Spleen (tissue), 13 donors: ENCODE results near the gene ACOT12. TPM values are rescaled to one million over a fixed set of nuclear protein-coding genes. Genes with fewer than 3 reads are reported as not detected.

Source experiments
- DNase-seq: peaks from one replicate; pipeline ENCODE4 v3.0.0-alpha.2; 2020
- H3K27ac ChIP-seq, 8 donors: fragments of 200-600 bp; sonication (generic) in 7 of 8; 1 replicate in 4 of 8; 2 replicates in 4 of 8; pipeline versions ENCODE4 v1.5.0 to v1.8.0; 2016 to 2021; ENCODE audit warnings: inconsistent platforms in 4 of 8, mild to moderate bottlenecking in 4 of 8, moderate library complexity in 1 of 8
- H3K27me3 ChIP-seq, 7 donors: fragments of 200-600 bp; sonication (generic) in 6 of 7; replicated peaks in 1 of 7; 1 replicate in 4 of 7; 2 replicates in 3 of 7; pipeline versions ENCODE4 v1.5.0 to v1.8.0; 2016 to 2021; ENCODE audit warnings: inconsistent platforms in 3 of 7, mild to moderate bottlenecking in 1 of 7
- H3K36me3 ChIP-seq, 6 donors: fragments of 200-600 bp; sonication (generic) in 5 of 6; 1 replicate in 4 of 6; 2 replicates in 2 of 6; pipeline versions ENCODE4 v1.5.0 to v1.8.0; 2016 to 2021; ENCODE audit warnings: inconsistent platforms in 2 of 6
- H3K4me1 ChIP-seq, 6 donors: fragments of 200-600 bp; sonication (generic) in 5 of 6; 1 replicate in 3 of 6; 2 replicates in 3 of 6; pipeline versions ENCODE4 v1.5.0 to v1.8.0; 2016 to 2021; ENCODE audit warnings: inconsistent platforms in 3 of 6
- H3K4me3 ChIP-seq, 8 donors: fragments of 200-600 bp; sonication (generic) in 7 of 8; 1 replicate in 4 of 8; 2 replicates in 4 of 8; pipeline versions ENCODE4 v1.5.0 to v1.8.0; 2016 to 2021; ENCODE audit warnings: inconsistent platforms in 4 of 8, mild to moderate bottlenecking in 4 of 8, moderate library complexity in 2 of 8
- H3K9me3 ChIP-seq, 8 donors: fragments of 200-600 bp; sonication (generic) in 7 of 8; 1 replicate in 4 of 8; 2 replicates in 4 of 8; pipeline versions ENCODE4 v1.5.0 to v1.8.0; 2016 to 2021; ENCODE audit warnings: inconsistent platforms in 4 of 8
- CTCF ChIP-seq, 11 experiments: fragments of 200-600 bp in 7 of 11; fragments of 450-650 bp in 4 of 11; sonication (generic) in 4 of 11; IDR thresholded peaks in 8 of 11; conservative IDR thresholded peaks in 3 of 11; 1 replicate in 7 of 11; 2 replicates in 4 of 11; pipeline versions ENCODE4 v1.4.0 to v1.8.0; 2016 to 2021; ENCODE audit warnings: antibody characterized with exemption in 11 of 11, inconsistent platforms in 4 of 11, mild to moderate bottlenecking in 1 of 11
- POLR2A ChIP-seq, 3 donors: fragments of 450-650 bp; IDR thresholded peaks; one replicate each; pipeline ENCODE4 v1.5.1; 2017; ENCODE audit warnings: antibody characterized with exemption in 3 of 3, mild to moderate bottlenecking in 1 of 3
- POLR2AphosphoS5 ChIP-seq, 3 donors: sonication (generic); formaldehyde crosslinking; IDR thresholded peaks; one replicate each; pipeline ENCODE4 v1.5.1; 2017; ENCODE audit warnings: antibody characterized with exemption in 3 of 3
- WGBS, 5 donors: extraction: QIAGEN DNeasy Blood & Tissue Kit in 3 of 5; methylation state at CpG; one replicate each; pipeline versions ENCODE4 v1.1.5 to v1.1.7; 2013 to 2018; 5-methylcytosine and 5-hydroxymethylcytosine counted together
- intact Hi-C: fragments of 100-400 bp; cut with DNase I; formaldehyde crosslinking; loops from one replicate; pipeline ENCODE4 v1.15.0; 2023; ENCODE audit warnings: low total_unique reads
- long read RNA-seq, 2 donors: transcript quantifications; one replicate each; lab custom pipeline, GENCODE V29; 2026
- polyA plus RNA-seq, 3 donors: library from polyadenylated mRNA; stranded (reverse); fragments of 200-250 nt; gene quantifications; one replicate each; pipeline ENCODE4 v1.2.1, GENCODE V29; 2013
- total RNA-seq, 7 donors: library from RNA; depleted of rRNA in 3 of 7; stranded (reverse); fragments of >200 nt in 3 of 7; fragmentation: NEBNext Ultra II Directional in 4 of 7; extraction: Animal tissue kit (Norgen Biotek cat#: 25700) in 4 of 7; gene quantifications; one replicate each; pipeline versions ENCODE4 v1.1.0 to v1.2.1, GENCODE V29; 2016 to 2021
- donor health status: healthy with polysubstance abuse.
- donor health status: DM: no; HTN: no; CAD: no; lungs with moderate emphysema.
- donor health status: DM: no; HTN: no; CAD: no.
- donor health status: Bipolar disorder and iron deficiency.
- donor health status: healthy.
- donor health status: DM: no; HTN: no; CAD: no.
- donor health status: DM: yes; HTN: yes; CAD: no.

Gene ACOT12
- total RNA-seq (not detected), polyA plus RNA-seq (under 1 TPM in 1 of 3 donors, not detected in 2; 0.03 TPM)
- long read RNA-seq, donor 1, result 0 reads
- long read RNA-seq, donor 2, result 0 reads

DNA sequence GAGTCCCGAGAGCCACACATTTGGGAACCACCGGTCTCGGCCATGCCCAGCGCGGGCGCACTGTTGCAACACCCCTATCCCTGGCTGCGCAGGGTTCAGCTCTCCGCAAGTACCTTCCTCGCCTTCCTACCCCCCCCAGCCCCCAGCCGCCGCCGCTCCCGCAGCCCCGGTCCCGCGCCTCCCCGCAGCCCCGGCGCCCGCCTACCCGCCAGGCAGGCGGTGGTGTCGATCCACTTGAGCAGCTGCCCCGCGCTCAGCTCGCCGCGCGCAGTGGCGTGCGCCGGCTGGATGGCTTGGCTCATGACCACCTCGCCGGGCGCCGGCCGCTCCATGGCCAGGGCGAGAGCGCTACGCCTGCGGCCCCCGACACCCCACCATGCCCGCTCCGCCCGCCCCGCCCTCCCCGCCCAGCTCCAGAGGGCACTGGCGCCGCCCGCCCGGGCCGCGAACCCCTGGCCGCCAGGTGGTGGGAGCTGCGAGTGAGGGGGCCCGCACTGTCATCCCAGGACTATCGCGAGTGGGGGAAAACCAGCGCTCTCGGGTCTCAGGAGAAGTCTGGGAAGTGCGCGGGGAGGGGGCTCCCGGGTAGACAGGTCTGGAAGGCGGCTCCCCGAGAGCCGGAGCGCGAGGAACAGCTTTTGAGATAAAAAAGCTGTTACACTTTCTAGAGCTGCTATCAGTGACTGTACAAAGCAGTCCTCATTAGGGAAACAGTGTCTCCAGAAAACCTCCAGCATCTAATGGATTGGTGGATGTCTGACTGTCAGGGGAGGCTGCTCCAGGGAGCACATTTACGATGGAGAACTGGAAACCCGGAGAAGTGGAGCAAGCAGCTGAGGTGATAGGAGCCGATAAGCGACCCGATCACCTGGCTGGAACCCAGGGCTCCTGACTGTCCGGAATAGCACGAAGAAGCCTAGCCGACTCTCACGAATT, at the start of gene ACOT12:
Gene ACOT12 (minus strand): TSS at position 352 of the 936 bp plus-strand sequence. CDS start 20 bp downstream, at position 332.
- WGBS, 5 donors, result 5 to 23% (median 7%) methylated on average over 28 to 77 of the region's 77 CpGs
- peaks cover 0 to 15% (median 11%) of the 10 kb centered on the region in 6 donors for H3K4me1 ChIP-seq
- peak within 1 kb of the TSS; percentile 7 to 63 (median 30) for H3K4me3 ChIP-seq
- H3K27me3 ChIP-seq, result peaks cover 0 to 85% (median 35%) of the 10 kb centered on the region in 7 donors
- intact Hi-C loops, result no loop called here
- H3K27ac ChIP-seq, result no peak within 1 kb of the TSS
- TF ChIP-seq POLR2AphosphoS5 (IDR thresholded peaks at IDR 0.05), result no peak
- peak; percentile 62 for DNase-seq
- no peaks in the 10 kb centered on the region for H3K36me3 ChIP-seq
- H3K9me3 ChIP-seq, result peaks cover 0 to 6% (median 1%) of the 10 kb centered on the region in 8 donors

DNA sequence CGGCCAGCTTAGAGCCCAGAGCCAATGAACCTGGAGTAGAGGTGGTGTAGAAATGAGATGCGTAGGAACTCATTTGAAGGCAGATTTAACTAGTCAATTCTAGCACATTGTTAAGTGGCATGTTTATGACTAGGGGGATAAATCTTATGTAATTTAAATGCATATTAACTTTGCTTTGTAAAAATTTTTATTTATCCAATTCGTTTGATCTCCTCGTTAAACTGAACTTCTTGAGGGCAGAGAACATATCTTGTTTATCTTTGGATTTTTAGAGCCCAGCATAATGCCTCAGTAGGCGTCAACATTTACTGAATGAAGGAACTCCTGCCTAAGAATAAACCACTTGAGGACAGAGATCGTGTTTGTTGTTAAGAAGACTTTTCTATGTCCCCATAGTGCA, 41.1 kb upstream of the ACOT12 start:
- Histone ChIP-seq H3K4me1 (no peaks in the 10 kb centered on the region), H3K36me3 (peaks cover 0 to 10% (median 0%) of the 10 kb centered on the region in 6 donors), H3K4me3 (no peak overlapping the region), H3K27ac (no peak overlapping the region), H3K9me3 (no peaks in the 10 kb centered on the region), H3K27me3 (no peaks in the 10 kb centered on the region)
- WGBS, 5 donors, result 92 to 96% (median 95%) methylated on average over 6 of the region's 6 CpGs
- DNase-seq, result no peak
- TF ChIP-seq POLR2A (IDR thresholded peaks at IDR 0.05), result no peak
- intact Hi-C loops, result no loop called here

GRCh38 chr5:81429985-81430384, 36.1 kb upstream of the ACOT12 start:
- H3K9me3 ChIP-seq, result no peaks in the 10 kb centered on the region
- intact Hi-C loops, result loop anchor here (10.0 kb wide), 2 partner anchors 405 to 735 kb away; no protein-coding TSS in a partner anchor

DNA sequence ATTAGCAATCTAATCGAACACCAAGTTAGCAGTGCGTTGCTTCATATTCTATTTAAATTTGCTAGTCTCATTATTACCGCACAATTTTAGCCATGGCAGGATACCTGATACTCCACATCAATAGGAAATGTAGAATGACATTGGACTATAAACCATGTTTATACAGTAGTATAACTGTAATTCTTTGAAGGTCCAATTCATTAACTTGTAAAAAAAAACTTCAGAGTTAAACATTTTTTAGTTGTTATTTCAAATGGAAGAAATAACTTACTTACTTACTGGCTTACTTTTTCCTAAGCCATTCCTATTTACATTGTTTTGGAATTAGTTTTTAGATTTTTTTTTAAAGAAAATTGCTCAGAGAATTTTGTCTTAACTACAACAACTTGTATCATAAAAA, 35.4 kb upstream of the ACOT12 start:
- Histone ChIP-seq H3K27ac (no peak overlapping the region), H3K9me3 (no peaks in the 10 kb centered on the region), H3K36me3 (peaks cover 0 to 6% (median 0%) of the 10 kb centered on the region in 6 donors), H3K27me3 (no peaks in the 10 kb centered on the region), H3K4me1 (peaks cover 0 to 18% (median 9%) of the 10 kb centered on the region in 6 donors), H3K4me3 (no peak overlapping the region)
- no peak for TF ChIP-seq POLR2AphosphoS5 (IDR thresholded peaks at IDR 0.05)
- TF ChIP-seq POLR2A (IDR thresholded peaks at IDR 0.05), result no peak
- TF ChIP-seq CTCF (IDR thresholded peaks at IDR 0.05 in 8 of 11, conservative IDR thresholded peaks at IDR 0.05 in 3 of 11), result no peak
- DNase-seq, result no peak
- intact Hi-C loops, result loop anchor here (10.0 kb wide), 2 partner anchors 405 to 735 kb away; no protein-coding TSS in a partner anchor
- 86 to 93% (median 91%) methylated on average over 3 of the region's 3 CpGs for WGBS, 5 donors

More at GRCh38 chr5:81429985-81430384, 36.1 kb upstream of the ACOT12 start:
- H3K4me1 ChIP-seq, result peaks cover 0 to 18% (median 9%) of the 10 kb centered on the region in 6 donors
- no peak overlapping the region for H3K27ac ChIP-seq
- H3K27me3 ChIP-seq, result no peaks in the 10 kb centered on the region
- H3K4me3 ChIP-seq, result no peak overlapping the region
- peaks cover 0 to 8% (median 0%) of the 10 kb centered on the region in 6 donors for H3K36me3 ChIP-seq
- no peak for DNase-seq
- TF ChIP-seq POLR2A (IDR thresholded peaks at IDR 0.05) (no peak), POLR2AphosphoS5 (IDR thresholded peaks at IDR 0.05) (no peak), CTCF (IDR thresholded peaks at IDR 0.05 in 8 of 11, conservative IDR thresholded peaks at IDR 0.05 in 3 of 11) (no peak)

GRCh38 chr5:81428861-81429260, 34.9 kb upstream of the ACOT12 start:
- intact Hi-C loops, result loop anchor here (10.0 kb wide), 2 partner anchors 406 to 736 kb away; no protein-coding TSS in a partner anchor
- TF ChIP-seq POLR2AphosphoS5 (IDR thresholded peaks at IDR 0.05) (no peak), CTCF (IDR thresholded peaks at IDR 0.05 in 8 of 11, conservative IDR thresholded peaks at IDR 0.05 in 3 of 11) (no peak), POLR2A (IDR thresholded peaks at IDR 0.05) (no peak)
- peaks cover 0 to 18% (median 9%) of the 10 kb centered on the region in 6 donors for H3K4me1 ChIP-seq
- no peaks in the 10 kb centered on the region for H3K9me3 ChIP-seq
- H3K4me3 ChIP-seq, result no peak overlapping the region
- DNase-seq, result no peak
- H3K27me3 ChIP-seq, result no peaks in the 10 kb centered on the region
- H3K36me3 ChIP-seq, result peaks cover 0 to 6% (median 0%) of the 10 kb centered on the region in 6 donors
- H3K27ac ChIP-seq, result no peak overlapping the region
